AG09319 (cell line): ENCODE measurements around the gene METTL18.

Experiments
- DNase-seq: peaks from one replicate; pipeline ENCODE4 v3.0.0-alpha.2; 2010; ENCODE audit warnings: low read depth; ENCODE audit errors: extremely low read depth
- TF ChIP-seq, protein P1 (sequence below): IDR thresholded peaks from 2 replicates; pipeline ENCODE4 v1.5.1; 2011; ENCODE audit warnings: low read depth, mild to moderate bottlenecking, inconsistent platforms, low read length, moderate library complexity

Gene METTL18

GRCh38 chr1:169768161-169768560 lies 26.5 kb downstream of the METTL18 start:
- TF ChIP-seq, protein P1, sequence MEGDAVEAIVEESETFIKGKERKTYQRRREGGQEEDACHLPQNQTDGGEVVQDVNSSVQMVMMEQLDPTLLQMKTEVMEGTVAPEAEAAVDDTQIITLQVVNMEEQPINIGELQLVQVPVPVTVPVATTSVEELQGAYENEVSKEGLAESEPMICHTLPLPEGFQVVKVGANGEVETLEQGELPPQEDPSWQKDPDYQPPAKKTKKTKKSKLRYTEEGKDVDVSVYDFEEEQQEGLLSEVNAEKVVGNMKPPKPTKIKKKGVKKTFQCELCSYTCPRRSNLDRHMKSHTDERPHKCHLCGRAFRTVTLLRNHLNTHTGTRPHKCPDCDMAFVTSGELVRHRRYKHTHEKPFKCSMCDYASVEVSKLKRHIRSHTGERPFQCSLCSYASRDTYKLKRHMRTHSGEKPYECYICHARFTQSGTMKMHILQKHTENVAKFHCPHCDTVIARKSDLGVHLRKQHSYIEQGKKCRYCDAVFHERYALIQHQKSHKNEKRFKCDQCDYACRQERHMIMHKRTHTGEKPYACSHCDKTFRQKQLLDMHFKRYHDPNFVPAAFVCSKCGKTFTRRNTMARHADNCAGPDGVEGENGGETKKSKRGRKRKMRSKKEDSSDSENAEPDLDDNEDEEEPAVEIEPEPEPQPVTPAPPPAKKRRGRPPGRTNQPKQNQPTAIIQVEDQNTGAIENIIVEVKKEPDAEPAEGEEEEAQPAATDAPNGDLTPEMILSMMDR = no peak
- DNase-seq = no peak

DNA sequence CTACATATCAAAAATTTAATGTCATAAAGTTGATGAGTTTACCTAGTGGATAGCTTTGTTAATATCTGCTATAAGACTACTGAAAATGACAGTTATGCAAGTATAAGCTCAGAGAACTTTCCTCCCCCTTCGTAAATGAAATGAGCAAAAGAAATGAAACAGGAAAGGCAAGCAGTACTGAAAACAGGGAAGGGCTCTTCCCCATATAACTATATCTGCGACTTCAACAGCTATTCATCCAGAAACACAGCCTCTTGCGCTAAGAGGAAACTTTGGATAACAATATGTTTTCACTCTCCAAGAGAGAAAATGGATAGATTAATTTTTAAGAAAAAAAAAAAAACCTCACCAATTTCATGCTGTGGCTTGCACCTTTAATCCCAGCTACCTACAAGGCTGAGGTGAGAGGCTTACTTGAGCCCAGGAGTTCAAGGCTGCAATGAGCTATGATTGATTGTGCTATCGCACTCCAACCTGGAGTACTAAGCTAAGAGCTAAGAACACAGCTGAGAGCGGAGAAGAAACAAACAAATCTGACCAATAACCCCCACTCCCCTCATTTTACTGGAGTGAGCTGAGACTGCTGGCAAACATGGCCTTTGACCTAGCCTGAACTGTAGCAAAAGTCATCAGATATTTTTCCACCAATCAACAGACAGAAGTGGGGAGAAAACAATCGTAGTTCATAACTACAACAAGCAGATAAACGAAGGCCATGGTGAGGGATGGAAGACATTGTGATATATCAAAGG lies 29.0 kb downstream of the METTL18 start:
- DNase-seq = no peak
- TF ChIP-seq, protein P1 = no peak

- TF ChIP-seq, protein P1 = no peak
These were observed 29.8 kb downstream of the METTL18 start for GRCh38 chr1:169764919-169765318.

GRCh38 chr1:169762699-169763098 lies 32.0 kb downstream of the METTL18 start:
- no peak for DNase-seq
- TF ChIP-seq, protein P1 = no peak

More at GRCh38 chr1:169764919-169765318, 29.8 kb downstream of the METTL18 start:
- no peak for DNase-seq

- DNase-seq = no peak
- TF ChIP-seq, protein P1 = no peak
These were observed 35.7 kb downstream of the METTL18 start for GRCh38 chr1:169759038-169759437.

- TF ChIP-seq, protein P1 = no peak
- no peak for DNase-seq
These were observed 41.2 kb downstream of the METTL18 start for GRCh38 chr1:169753549-169753948.

DNA sequence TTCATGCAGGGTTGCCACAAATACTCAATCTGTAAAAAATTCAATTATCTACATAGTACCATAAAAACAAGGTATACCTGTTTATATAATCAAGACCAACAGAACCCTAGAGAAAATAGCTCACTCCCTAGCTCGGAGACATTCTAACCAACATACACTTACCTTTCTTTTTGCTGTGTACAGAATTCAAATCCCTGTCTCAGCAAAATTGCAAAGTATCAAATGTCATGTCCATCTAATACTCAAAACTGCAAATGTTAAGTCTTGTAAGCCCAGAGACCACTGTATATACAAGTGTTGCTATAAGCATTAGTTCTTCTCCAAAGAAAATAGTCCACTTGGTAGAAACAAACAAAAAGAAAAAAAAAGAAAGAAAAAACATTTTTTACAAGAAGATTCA lies 44.7 kb downstream of the METTL18 start:
- DNase-seq = no peak

More for the DNA sequence above, 44.7 kb downstream of the METTL18 start:
- TF ChIP-seq, protein P1 = no peak
